GM23338 (cell line): ENCODE results near the gene CAMTA1.

ENCODE experiments used
- CTCF ChIP-seq, 2 experiments: fragments of 200-600 bp in 1 of 2; sonication (generic) in 1 of 2; conservative IDR thresholded peaks; 2 replicates each; pipeline versions ENCODE4 v1.5.1 to v1.6.1; 2016 to 2017; ENCODE audit warnings: antibody characterized with exemption in 2 of 2, low read depth in 2 of 2, mild to moderate bottlenecking in 2 of 2, moderate library complexity in 1 of 2
- EZH2 ChIP-seq: fragments of 200-600 bp; sonication (generic); IDR thresholded peaks from one replicate; pipeline ENCODE4 v1.8.0; 2017; ENCODE audit warnings: antibody characterized with exemption, mild to moderate bottlenecking, low read depth; ENCODE audit not compliant: unreplicated experiment
- EZH2phosphoT487 ChIP-seq: fragments of 200-600 bp; sonication (generic); IDR thresholded peaks from one replicate; pipeline ENCODE4 v1.8.1; 2018; ENCODE audit warnings: antibody characterized with exemption; ENCODE audit not compliant: unreplicated experiment
- NANOG ChIP-seq: IDR thresholded peaks from 2 replicates; pipeline ENCODE4 v1.6.1; 2016; ENCODE audit warnings: antibody characterized with exemption, borderline replicate concordance
- POLR2AphosphoS5 ChIP-seq: IDR thresholded peaks from 2 replicates; pipeline ENCODE4 v1.6.1; 2016; ENCODE audit warnings: antibody characterized with exemption, low read depth
- REST ChIP-seq: IDR thresholded peaks from one replicate; pipeline ENCODE4 v1.6.1; 2018; ENCODE audit warnings: antibody characterized with exemption; ENCODE audit not compliant: unreplicated experiment
- ZNF114 ChIP-seq: fragments of 250-450 bp; sonication (Bioruptor Pico); IDR thresholded peaks from 2 replicates; pipeline ENCODE4 v1.5.0; 2020; ENCODE audit warnings: mild to moderate bottlenecking, moderate library complexity
- ZNF331 ChIP-seq: fragments of 250-450 bp; sonication (Bioruptor Pico); IDR thresholded peaks from 2 replicates; pipeline ENCODE4 v1.5.0; 2020; ENCODE audit warnings: low read depth, mild to moderate bottlenecking, moderate library complexity

- no peak for TF ChIP-seq POLR2AphosphoS5
- no peak for TF ChIP-seq CTCF (conservative IDR thresholded peaks at IDR 0.05; ENCODE audit: low read depth in 2 of 2)
- no peak for TF ChIP-seq REST
- TF ChIP-seq EZH2phosphoT487, result no peak
- TF ChIP-seq EZH2, result no peak
- no peak for TF ChIP-seq ZNF114 (CRISPR knock-in tag)
- TF ChIP-seq ZNF331 (CRISPR knock-in tag), result no peak
- TF ChIP-seq NANOG, result no peak
Observed at GRCh38 chr1:7219031-7219430, 433.8 kb downstream of the CAMTA1 start.
